Measurements from ENCODE around the gene DOK6.

Gene DOK6

GRCh38 chr18:69631281-69631680 lies 230.6 kb downstream of the DOK6 start:
- CTCF ChIA-PET: no interaction called here
- DNase-seq (ENCODE audit: low read depth, low spot score): no peak
- POLR2A ChIA-PET: no interaction called here

DNA sequence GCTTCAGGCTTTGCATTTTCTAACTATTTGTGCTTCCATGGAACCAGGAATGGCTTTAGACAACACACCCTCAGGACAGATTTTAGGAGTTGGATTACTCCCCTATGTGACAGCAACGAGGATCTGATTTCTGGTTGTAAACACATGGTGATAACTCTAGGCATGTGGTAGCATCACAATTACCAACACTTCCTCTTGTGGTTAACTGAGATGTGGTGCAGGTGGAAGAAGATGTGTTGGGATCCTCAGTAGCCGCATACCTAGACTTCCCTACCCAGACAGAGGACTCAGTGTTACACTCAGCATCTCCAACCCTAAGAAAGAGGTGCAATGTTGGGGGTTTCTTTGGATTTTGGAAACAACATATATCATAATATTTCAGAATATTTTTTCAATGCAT lies 234.8 kb downstream of the DOK6 start:
- DNase-seq (ENCODE audit: low read depth, low spot score): no peak
- TF ChIP-seq, protein P1, sequence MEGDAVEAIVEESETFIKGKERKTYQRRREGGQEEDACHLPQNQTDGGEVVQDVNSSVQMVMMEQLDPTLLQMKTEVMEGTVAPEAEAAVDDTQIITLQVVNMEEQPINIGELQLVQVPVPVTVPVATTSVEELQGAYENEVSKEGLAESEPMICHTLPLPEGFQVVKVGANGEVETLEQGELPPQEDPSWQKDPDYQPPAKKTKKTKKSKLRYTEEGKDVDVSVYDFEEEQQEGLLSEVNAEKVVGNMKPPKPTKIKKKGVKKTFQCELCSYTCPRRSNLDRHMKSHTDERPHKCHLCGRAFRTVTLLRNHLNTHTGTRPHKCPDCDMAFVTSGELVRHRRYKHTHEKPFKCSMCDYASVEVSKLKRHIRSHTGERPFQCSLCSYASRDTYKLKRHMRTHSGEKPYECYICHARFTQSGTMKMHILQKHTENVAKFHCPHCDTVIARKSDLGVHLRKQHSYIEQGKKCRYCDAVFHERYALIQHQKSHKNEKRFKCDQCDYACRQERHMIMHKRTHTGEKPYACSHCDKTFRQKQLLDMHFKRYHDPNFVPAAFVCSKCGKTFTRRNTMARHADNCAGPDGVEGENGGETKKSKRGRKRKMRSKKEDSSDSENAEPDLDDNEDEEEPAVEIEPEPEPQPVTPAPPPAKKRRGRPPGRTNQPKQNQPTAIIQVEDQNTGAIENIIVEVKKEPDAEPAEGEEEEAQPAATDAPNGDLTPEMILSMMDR (IDR thresholded peaks at IDR 0.05; ENCODE audit: insufficient read depth, low read length, missing control alignments): no peak
- CTCF ChIA-PET: no interaction called here
- H3K4me3 ChIP-seq (ENCODE audit: low read depth, low read length): no peak overlapping the region
- POLR2A ChIA-PET: no interaction called here

More at GRCh38 chr18:69631281-69631680, 230.6 kb downstream of the DOK6 start:
- TF ChIP-seq, protein P1 (IDR thresholded peaks at IDR 0.05; ENCODE audit: insufficient read depth, low read length, missing control alignments): no peak
- H3K4me3 ChIP-seq (ENCODE audit: low read depth, low read length): no peak overlapping the region

DNA sequence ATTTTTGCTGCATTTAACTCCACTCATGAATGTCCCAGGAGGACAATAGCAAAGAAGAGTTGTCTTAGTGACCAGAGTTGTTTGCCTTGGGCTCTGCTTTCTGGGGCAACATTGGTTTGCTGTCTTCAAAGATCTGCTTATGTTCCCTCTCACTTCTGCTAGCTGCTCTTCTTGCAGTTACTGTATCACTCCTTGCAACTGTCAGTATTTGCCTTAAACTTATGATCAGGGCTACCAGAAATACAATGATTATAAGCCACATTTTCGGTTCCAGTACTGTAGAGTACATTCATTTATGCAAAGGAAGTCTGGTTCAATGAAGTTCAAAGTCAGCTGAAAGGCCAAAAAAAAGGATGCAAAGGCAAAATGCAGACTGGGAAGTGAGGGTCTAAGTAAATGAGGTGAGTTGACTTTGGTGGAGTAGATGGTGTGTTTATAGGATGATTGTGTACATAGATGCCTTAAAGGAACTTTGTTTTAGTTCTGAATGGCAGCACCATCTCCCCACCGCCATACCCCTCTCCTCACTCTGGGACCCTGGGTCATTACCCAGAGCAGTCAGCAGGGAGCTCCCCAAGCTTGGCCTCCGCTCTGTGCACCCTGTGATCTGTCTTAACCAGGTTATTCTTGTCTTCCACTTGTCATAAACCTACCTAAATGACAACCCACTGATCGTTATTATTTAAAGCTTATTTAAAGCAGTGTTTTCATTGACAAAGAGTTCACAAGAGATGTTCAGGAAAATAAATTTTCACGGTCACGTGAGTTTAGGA lies 236.0 kb downstream of the DOK6 start:
- no peak overlapping the region for H3K4me3 ChIP-seq (ENCODE audit: low read depth, low read length)
- ChIA-PET POLR2A (no interaction called here), CTCF (no interaction called here)
- no peak for DNase-seq (ENCODE audit: low read depth, low spot score)
- TF ChIP-seq, protein P1 (IDR thresholded peaks at IDR 0.05; ENCODE audit: insufficient read depth, low read length, missing control alignments): peak; percentile 8

DNA sequence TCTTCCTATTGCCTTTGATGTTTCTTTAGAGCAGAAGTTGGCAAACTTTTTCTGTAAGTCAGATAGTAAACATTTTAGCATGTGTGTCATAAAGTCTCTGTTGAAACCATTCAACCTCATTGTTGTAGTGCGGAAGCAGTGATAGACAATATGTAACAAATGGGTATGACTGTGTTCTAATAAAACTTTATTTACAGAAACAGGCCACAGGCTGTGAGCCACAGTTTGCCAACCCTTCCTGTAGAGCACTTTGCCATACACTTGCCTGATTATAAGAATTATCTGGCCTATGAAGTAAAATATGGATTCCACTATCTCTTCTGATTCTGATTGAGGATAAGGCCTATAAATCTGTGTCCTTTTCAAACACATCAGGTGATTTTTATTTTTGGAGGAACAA lies 237.4 kb downstream of the DOK6 start:
- ChIA-PET CTCF (interaction anchor here (1.1 kb wide), 1 partner anchor 448 kb away, joined by 3 read pairs; no protein-coding TSS in a partner anchor), POLR2A (no interaction called here)
- TF ChIP-seq, protein P1 (IDR thresholded peaks at IDR 0.05; ENCODE audit: insufficient read depth, low read length, missing control alignments): no peak
- DNase-seq (ENCODE audit: low read depth, low spot score): no peak
- no peak overlapping the region for H3K4me3 ChIP-seq (ENCODE audit: low read depth, low read length)

DNA sequence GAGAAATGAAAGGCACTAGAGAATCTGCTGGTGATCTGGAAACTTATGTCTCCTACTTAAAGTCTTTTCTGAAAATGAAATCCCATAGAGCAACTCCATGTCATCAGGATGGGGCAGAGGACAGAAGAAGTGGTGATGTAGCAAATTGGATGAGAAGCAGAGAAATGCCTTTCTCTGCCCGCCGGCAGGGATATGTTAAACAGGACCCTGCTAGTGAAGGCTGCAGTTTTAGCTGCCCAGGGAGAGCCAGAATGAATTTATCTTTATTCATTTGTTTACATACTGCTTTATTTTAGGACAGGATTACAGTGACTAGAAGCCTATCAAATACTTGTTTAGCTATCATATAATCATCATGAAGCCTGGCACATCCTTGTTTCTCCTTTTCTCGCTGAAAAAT lies 247.0 kb downstream of the DOK6 start:
- H3K4me3 ChIP-seq (ENCODE audit: low read depth, low read length): no peak overlapping the region
- DNase-seq (ENCODE audit: low read depth, low spot score): no peak
- ChIA-PET CTCF (no interaction called here), POLR2A (no interaction called here)
- TF ChIP-seq, protein P1 (IDR thresholded peaks at IDR 0.05; ENCODE audit: insufficient read depth, low read length, missing control alignments): no peak

GRCh38 chr18:69648486-69648885 lies 247.8 kb downstream of the DOK6 start:
- ChIA-PET POLR2A (no interaction called here), CTCF (no interaction called here)
- no peak for DNase-seq (ENCODE audit: low read depth, low spot score)
- H3K4me3 ChIP-seq (ENCODE audit: low read depth, low read length): no peak overlapping the region
- TF ChIP-seq, protein P1 (IDR thresholded peaks at IDR 0.05; ENCODE audit: insufficient read depth, low read length, missing control alignments): no peak

Data from AG04449 (cell line).